ENCODE results near the gene CARD19. TPM values are rescaled to one million over a fixed set of nuclear protein-coding genes. Genes with fewer than 3 reads are reported as not detected.

Gene CARD19
- total RNA-seq, 4 donors from 2014 or later, result 49.6 to 82.4 (median 70.9) TPM

- Histone ChIP-seq H3K4me3 (no peak overlapping the region), H3K36me3 (peaks cover 0 to 17% of the 10 kb centered on the region in 2 donors), H3K4me1 (peaks cover 63 to 69% of the 10 kb centered on the region in 2 donors), H3K27me3 (no peaks in the 10 kb centered on the region), H3K9me3 (no peaks in the 10 kb centered on the region), H3K27ac (peak overlapping the region; percentile 34 to 98 (median 84))
- in situ Hi-C loops (cut with MboI; ENCODE audit: low sequenced_read_pairs in 4 of 4) (no loop called here), intact Hi-C loops (cut with DNase I; ENCODE audit: low total_unique reads) (no loop called here)
- DNase-seq, result peak in 1 of 2 donors; percentile 37
- ATAC-seq, result peak in 1 of 2 donors; percentile 21
- no peak for TF ChIP-seq CTCF (IDR thresholded peaks at IDR 0.05 in 4 of 5, conservative IDR thresholded peaks at IDR 0.05 in 1 of 5)
- TF ChIP-seq POLR2A (IDR thresholded peaks at IDR 0.05), result no peak
These were observed 32.1 kb downstream of the CARD19 start for GRCh38 chr9:93128011-93128714.

GRCh38 chr9:93128715-93129224 lies 32.8 kb downstream of the CARD19 start:
- TF ChIP-seq POLR2A (IDR thresholded peaks at IDR 0.05) (no peak), CTCF (IDR thresholded peaks at IDR 0.05 in 4 of 5, conservative IDR thresholded peaks at IDR 0.05 in 1 of 5) (no peak)
- Histone ChIP-seq H3K4me3 (no peak overlapping the region), H3K27ac (peak overlapping the region; percentile 34 to 98 (median 84)), H3K27me3 (no peaks in the 10 kb centered on the region), H3K4me1 (peaks cover 66 to 72% of the 10 kb centered on the region in 2 donors), H3K36me3 (peaks cover 0 to 12% of the 10 kb centered on the region in 2 donors), H3K9me3 (no peaks in the 10 kb centered on the region)
- DNase-seq (no peak), ATAC-seq (no peak)
- in situ Hi-C loops (cut with MboI; ENCODE audit: low sequenced_read_pairs in 4 of 4), result no loop called here
- intact Hi-C loops (cut with DNase I; ENCODE audit: low total_unique reads), result no loop called here

- ATAC-seq, result no peak
- Histone ChIP-seq H3K9me3 (no peaks in the 10 kb centered on the region), H3K27me3 (no peaks in the 10 kb centered on the region), H3K4me1 (peaks cover 66 to 72% of the 10 kb centered on the region in 2 donors), H3K4me3 (no peak overlapping the region), H3K36me3 (peaks cover 0 to 6% of the 10 kb centered on the region in 2 donors), H3K27ac (peak overlapping the region; percentile 34 to 98 (median 95))
- TF ChIP-seq CTCF (IDR thresholded peaks at IDR 0.05 in 4 of 5, conservative IDR thresholded peaks at IDR 0.05 in 1 of 5) (no peak), POLR2A (IDR thresholded peaks at IDR 0.05) (no peak)
- no peak for DNase-seq
- in situ Hi-C loops (cut with MboI; ENCODE audit: low sequenced_read_pairs in 4 of 4), result no loop called here
- intact Hi-C loops (cut with DNase I; ENCODE audit: low total_unique reads), result no loop called here
These were observed 33.3 kb downstream of the CARD19 start for GRCh38 chr9:93129286-93129685.

GRCh38 chr9:93129691-93130500 lies 33.9 kb downstream of the CARD19 start:
- Histone ChIP-seq H3K36me3 (peaks cover 0 to 1% of the 10 kb centered on the region in 2 donors), H3K9me3 (no peaks in the 10 kb centered on the region), H3K4me3 (no peak overlapping the region), H3K27me3 (no peaks in the 10 kb centered on the region), H3K27ac (peak overlapping the region; percentile 61 to 98 (median 95)), H3K4me1 (peaks cover 70 to 79% of the 10 kb centered on the region in 2 donors)
- TF ChIP-seq CTCF (IDR thresholded peaks at IDR 0.05 in 4 of 5, conservative IDR thresholded peaks at IDR 0.05 in 1 of 5) (no peak), POLR2A (IDR thresholded peaks at IDR 0.05) (no peak)
- intact Hi-C loops (cut with DNase I; ENCODE audit: low total_unique reads), result loop anchor here (2.0 to 5.0 kb wide), 2 partner anchors 21 to 33 kb away; partner anchors contain the start of gene CARD19
- DNase-seq (peak in 1 of 2 donors; percentile 62), ATAC-seq (no peak)
- in situ Hi-C loops (cut with MboI; ENCODE audit: low sequenced_read_pairs in 4 of 4), result no loop called here

Measured in gastrocnemius medialis (tissue), 4 donors.